HUDEP-2 (cell line): ENCODE measurements around the gene PLVAP.

Source experiments
- DNase-seq, 76 experiments: peaks; one replicate each; lab custom pipeline; 2025; ENCODE audit not compliant: unreplicated experiment in 76 of 76; lab: John Stamatoyannopoulos, UW

Gene PLVAP, protein sequence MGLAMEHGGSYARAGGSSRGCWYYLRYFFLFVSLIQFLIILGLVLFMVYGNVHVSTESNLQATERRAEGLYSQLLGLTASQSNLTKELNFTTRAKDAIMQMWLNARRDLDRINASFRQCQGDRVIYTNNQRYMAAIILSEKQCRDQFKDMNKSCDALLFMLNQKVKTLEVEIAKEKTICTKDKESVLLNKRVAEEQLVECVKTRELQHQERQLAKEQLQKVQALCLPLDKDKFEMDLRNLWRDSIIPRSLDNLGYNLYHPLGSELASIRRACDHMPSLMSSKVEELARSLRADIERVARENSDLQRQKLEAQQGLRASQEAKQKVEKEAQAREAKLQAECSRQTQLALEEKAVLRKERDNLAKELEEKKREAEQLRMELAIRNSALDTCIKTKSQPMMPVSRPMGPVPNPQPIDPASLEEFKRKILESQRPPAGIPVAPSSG

DNA sequence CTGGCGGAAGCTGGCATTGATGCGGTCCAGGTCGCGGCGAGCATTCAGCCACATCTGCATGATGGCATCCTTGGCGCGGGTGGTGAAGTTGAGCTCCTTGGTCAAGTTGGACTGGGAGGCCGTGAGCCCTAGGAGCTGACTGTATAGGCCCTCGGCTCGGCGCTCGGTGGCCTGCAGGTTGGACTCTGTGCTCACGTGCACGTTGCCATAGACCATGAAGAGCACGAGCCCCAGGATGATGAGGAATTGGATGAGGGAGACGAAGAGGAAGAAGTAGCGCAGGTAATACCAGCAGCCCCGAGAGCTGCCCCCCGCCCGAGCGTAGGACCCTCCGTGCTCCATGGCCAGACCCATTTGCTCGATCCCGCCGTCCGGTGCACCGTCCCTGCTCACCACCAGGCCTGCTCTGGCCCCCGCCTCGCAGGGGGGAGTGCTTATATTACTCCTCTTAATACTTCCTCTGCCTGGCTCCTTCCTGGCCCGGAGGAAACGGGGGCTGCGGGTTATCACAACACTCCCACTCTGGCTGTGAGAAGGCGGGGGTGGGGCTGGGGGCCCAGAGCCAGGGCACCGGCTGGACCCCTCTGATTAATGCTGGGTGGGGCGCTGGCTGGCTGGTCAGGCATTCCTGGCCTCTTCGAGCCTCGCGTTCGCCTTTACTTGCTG is at the start of gene PLVAP:
Gene PLVAP, minus strand, starts transcription at position 408 of the 666 bp plus-strand sequence. Its CDS starts 54 bp downstream, at position 354.
- DNase-seq, result peak in 70 of 76 experiments; percentile 31 to 92 (median 80)

DNA sequence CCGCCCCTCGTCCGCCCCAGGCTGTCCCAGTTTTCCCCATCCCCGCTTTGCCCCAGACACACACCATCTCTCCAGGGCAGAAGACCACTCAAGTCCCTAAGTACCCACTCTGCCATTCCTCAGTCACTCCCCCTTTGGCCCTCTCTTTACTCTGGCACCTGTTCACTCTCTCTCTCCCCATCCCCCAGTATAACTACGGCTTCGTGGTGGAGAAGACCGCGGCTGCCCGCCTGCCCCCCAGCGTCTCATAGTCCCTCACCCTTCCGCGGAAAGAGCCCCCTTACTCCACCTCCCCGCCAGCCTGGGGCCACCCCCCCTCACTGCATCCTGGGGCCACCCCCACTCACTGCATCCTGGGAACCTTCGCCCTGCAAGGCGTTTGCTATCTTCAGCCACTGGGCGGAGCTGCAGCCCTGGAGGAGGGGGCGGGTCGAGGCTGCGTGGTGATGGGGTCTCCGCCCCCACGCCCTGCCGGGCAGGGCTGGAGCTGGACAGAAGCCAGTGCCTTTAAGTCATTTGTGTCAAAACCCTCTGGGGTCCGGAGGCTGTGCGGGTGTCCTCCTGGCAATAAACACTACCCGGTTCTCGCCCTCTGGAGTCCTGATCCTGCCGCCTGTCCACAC is 47.7 kb upstream of the PLVAP start:
- DNase-seq, result peak in 49 of 76 experiments; percentile 6 to 78 (median 52)

DNA sequence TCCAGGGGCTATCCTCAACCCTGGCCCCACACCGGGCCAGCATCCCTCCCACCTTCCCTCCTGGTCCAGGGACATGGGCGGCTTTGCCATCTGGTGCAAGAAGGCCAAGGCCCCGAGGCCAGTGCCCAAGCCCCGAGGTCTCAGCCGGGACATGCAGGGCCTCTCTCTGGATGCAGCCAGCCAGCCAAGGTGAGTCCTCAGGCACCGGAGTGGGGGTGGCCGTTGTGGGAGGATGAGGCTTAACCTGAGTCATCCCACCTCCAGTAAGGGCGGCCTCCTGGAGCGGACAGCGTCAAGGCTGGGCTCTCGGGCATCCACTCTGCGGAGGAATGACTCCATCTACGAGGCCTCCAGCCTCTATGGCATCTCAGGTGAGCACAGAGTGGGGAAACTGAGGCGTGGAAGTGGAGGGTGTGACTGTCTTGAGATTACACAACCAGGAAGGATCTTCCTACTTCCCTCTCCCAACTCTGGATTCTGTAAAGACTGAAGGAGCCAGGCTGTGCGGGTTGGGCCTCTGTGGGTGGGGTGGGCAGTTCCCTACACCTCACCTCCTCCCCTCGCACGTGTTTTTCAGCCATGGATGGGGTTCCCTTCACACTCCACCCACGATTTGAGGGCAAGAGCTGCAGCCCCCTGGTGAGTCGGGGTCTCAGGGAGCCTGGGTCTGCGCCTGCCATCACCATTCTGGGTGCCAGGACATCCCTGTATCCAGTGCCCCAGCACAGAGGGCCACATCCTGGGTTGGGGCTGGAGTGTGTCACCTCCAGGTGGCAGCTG is 46.5 kb upstream of the PLVAP start:
- DNase-seq, result no peak

DNA sequence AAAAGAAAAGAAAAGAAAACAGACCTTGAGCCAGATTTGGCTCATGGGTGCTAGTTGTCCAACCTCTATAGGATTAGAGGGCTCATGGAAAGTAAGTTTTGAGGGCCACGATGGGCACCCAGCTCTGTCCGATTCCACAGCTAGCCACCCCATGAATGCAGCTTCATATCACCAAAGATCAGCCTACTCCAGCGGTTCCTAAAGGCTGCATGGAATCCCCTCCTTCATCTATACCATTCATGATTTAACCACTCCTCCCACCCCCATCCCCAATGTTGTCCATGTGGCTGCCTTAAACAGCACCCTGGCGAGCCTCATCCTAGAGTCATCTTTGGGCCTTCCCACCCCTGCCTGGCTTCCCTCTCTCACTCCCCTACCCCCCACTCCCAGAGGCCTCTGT is 44.8 kb upstream of the PLVAP start:
- no peak for DNase-seq

DNA sequence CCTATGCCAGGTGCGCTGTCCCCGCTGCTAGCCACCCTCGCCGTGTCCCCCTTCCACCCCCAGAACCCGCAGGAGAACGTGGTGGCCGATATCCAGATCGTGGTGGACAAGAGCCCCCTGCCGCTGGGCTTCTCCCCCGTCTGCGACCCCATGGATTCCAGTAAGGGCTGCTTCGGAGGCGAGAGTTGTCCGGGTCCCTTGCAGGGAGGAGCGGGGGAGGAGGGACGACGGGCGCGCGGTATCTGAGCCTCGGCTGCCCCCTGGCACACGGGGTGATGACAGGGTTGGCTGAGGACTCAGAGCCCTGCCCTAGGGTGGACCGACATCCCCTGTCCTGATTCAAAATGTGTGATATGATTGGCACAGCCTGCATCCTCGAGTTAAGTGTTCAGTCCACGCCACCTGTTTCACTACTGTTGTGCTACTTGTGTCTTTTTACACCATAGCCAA is 43.4 kb upstream of the PLVAP start:
- peak in 65 of 76 experiments; percentile 18 to 76 (median 55) for DNase-seq

DNA sequence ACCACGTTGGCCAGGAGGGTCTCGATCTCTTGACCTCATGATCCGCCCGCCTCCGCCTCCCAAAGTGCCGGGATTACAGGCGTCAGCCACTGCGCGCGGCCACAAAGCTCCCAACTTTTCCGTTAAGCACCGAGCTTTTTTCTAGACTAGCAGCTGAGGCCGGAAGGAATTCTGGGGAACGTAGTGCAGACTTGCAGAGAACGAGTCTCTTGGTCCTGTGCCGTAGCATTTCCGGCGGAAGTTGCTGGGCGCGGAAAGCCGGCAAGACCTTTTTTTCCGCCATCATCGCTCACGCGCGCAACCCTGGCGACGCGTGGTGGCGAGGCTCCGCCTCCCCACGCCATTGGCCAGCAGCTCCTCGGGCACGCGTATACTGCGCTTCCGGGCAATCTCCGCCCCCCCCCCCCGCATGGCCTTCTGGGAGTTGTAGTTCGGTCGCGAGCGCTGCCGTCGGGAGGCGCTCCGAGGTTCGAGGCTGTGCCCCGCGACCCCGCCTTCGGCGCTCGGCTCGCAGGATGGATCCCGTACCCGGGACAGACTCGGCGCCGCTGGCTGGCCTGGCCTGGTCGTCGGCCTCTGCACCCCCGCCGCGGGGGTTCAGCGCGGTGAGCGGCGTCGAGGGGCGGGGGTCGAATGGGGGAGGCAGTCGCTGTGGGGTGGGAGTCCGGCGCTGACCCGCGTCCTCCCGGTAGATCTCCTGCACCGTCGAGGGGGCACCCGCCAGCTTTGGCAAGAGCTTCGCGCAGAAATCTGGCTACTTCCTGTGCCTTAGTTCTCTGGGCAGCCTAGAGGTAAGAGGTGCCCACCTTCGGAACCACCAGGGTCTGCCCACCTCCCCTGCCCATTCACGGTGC is 42.7 kb upstream of the PLVAP start, which contains the start of gene MVB12A:
Gene MVB12A, plus strand, starts transcription at position 427 of the 854 bp plus-strand sequence. Its CDS starts 89 bp downstream, at position 516.
- DNase-seq, result peak in 75 of 76 experiments; percentile 56 to 100 (median 99)

DNA sequence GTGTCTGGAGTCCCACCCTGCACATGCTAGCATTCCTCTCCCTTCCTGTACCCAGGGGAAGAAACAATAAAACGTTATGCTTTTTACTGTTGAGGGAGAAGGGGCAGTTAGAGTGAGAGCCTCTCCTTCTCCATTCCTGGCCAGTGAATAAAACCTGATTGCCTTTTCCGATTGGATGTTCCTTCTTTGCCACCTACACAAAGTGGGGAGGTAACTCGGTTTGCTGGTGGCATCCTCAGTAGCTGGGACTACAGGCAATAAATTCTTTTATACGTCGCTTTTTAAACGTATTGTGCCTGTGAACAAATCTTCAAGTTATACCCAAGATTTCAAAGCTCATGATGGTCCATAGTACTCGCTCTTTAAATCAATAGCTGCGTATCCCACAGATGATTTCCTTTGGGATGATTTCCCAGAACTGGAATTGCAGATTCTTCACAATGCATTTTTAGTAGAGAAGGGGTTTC is 42.0 kb upstream of the PLVAP start:
- DNase-seq, result peak in 7 of 76 experiments; percentile 26 to 53 (median 31)

DNA sequence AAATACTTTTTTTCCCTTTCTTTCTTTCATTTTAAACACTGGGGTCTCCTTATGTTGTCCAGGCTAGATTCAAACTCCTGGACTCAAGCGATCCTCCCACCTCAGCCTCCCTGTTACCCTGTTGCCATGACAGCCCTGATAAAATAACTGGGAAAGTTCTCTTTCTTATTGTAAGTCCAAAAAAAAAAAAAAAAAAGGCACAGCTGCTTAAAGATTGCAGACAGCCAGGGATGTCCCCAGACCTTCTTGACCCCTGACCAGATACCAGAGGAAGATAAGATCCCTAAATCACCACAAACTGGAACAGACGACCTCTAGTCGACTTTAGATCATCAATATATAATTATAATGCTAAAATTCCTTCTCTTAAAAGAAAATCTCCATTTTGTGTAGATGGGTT is 41.6 kb upstream of the PLVAP start:
- DNase-seq, result no peak

DNA sequence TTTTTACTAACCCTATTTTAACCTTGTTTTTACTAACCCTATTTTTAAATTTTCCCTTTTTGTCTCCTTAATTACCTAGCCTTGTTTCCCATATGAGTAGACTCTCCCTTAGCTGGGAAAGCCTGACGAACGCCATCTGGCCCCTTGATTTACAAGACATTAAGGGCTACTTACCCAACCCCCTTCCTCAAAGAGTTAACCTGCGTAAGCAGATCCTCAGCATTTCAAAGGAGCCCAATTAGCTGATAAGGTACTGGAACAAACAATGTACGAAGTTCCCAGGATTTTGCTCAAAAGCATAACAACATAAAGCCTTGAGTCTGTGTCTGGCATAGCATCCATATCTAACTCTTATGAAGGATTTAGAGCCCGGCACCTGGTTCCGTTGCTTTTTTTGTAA is 38.0 kb upstream of the PLVAP start:
- no peak for DNase-seq

DNA sequence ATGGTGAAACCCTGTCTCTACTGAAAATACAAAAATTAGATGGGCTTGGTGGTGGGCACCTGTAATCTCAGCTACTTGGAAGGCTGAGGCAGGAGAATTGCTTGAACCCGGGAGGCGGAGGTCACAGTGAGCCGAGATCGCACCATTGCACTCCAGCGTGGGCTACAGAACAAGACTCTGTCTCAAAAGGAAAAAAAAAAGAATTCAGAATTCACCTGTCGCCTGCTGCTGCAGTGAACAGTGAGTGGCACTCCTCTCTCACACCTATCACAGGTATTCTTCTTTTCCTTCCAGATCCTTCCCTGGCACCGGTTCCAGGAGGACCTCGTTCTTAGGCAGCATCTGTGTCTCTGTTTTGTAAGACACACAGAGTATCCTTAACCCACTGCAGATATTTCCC is 37.0 kb upstream of the PLVAP start:
- no peak for DNase-seq

DNA sequence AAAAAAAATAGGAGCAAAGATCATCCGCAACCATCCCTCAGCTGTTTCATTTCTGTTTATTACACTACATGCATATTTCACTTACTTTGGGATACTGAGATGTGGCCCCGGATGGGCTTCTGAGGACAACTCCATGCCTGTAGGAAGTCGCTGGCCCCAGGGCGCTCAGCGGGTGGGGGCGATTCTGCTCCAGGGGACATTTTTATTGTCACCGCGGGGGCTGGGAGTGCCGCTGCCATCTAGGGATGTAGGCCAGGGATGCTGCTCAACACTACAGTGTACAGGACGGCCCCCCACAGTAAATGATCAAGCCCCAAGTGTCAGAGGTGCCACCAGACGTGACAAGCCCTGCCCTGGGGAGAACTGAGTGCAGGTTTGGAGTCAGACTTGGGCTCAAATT is 34.7 kb upstream of the PLVAP start:
- no peak for DNase-seq

DNA sequence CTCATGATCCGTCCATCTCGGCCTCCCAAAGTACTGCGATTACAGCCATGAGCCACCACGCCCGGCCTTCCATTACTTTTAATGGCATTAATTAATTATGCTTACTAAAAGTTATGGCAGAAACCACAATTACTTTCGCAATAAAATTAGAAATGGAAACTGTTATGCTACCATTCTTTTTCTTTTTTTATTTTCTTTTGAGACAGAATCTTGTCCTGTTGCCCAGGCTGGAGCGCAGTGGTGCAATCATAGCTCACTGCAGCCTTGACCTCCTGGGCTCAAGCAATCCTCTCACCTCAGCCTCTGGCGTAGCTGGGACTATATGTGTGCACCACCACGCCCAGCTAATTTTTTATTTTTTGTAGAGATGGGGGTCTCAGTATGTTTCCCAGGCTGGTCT is 32.8 kb upstream of the PLVAP start:
- DNase-seq, result no peak

DNA sequence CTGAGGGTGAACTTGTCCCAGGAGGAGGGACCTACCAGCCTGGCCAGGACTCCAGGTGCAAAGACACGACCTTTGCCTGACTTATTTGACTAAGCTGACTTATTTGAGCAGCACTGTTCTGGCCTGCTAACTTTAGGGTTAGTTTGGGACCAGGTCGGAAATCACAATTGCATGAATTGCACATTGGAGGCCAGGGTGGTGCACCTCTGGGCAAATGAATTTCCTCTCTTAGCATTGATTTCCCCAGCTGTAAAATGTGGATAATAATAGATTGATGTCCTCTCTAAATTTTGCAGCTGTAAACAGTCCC is 29.7 kb upstream of the PLVAP start:
- peak in 2 of 76 experiments; percentile 43 to 45 for DNase-seq

DNA sequence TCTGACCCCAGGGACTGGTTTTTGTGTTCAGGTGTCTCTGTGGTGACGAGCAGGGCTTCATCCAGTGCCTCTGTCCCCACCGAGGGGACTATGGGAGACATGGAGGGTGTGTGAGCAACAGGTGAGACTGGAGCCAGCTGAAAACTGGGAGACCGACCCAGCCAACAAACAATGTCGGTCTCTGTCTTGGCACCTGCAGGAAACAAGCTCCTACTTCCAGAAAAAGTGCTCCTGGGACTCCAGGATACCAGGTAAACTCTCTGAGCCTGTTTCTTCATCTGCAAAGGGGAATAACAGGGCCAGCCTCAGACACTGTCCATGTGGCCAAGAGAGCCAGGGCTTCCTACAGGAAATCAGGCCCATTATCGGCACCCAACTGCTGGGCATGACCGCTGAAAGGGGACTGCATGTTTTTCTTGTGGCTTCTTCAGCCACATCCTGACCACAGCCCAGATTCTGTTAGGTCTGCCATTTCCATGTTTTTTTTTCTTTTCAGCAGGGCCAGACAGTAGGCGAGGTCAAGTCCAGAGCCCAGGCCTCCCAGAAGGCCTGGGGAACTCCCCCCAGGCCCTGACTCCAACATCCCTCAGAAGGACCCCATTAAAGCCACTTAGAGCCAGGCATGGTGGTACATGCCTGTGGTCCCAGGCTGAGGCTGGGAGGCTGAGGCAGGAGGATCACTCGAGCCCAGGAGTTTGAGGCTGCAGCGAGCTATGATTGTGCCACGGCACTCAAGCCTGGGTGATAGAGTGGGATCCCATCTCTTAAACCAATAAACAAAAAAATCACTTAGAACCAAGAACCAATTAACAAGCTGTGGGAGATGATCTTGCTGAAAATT is 29.1 kb upstream of the PLVAP start:
- DNase-seq, result peak in 18 of 76 experiments; percentile 5 to 85 (median 32)

DNA sequence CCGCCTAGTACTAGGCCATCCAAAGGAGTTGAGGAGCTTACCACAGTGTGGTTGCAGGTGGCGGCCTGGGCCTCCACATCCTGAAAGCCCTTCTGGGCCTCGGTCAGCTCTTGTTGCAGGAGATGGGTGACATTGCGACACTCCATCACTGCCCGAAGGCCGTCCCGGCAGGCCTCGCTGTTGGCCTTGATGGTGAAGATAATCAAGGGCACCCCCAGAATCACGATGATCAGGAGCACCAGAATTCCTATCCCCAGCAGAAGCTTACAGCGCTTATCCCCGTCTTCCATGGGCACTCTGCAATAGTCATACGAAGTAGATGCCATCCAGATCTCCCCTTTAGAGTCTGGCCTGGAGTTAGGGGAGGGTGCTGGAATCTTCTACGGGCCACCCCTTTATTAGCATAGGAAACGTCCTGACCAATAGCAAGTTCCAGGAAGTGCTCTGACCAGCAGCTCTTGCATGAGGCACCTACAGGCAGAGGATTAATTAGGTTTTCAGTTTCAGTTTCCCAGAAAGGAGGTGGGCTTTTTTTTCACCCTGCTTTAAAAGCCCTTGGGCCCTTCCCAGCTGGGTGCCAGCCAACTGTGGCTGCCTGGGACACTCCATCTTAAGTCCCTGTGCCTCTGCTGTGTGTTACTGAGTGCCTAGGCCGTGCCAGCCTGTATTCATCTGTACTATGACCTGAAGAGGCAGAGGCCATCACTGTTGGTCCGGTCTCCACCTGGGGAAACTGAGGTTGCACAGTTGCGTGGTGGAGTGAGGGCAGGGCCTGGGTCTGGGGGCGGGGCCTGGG is 28.3 kb upstream of the PLVAP start, which contains the start of gene BST2:
Gene BST2, minus strand, starts transcription at position 381 of the 796 bp plus-strand sequence. Its CDS starts 55 bp downstream, at position 326.
- DNase-seq, result peak in 73 of 76 experiments; percentile 57 to 94 (median 79)

DNA sequence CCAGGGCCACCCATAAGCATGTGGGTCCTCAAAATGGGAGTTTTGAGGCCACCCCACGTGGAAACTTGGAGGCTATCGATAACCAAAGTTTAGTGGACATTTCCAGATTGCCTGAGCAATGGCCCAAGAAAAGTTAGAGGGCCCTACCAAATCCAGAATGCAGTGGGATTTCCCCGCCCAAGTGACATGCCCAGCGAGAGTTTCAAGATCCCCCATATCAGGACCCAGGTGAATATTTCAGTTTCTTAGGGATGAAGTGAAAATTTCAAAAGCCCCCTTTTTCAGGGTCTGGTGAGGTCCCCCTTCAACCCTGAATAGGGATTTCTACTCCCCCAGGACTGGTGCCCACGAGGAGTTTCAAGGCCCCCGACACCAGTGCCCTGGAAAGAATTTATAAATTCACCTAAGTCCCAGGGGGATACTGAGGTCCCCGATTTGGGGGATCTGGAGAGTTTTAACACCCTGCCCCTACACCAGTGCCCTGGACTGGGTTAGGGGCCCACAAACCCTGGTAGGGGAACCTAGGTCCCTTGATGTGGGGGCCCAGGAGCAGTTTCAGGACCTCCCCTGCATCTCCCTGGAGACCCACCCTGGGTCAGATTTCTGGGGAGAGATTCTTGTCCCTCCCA is 27.6 kb upstream of the PLVAP start:
- peak in 2 of 76 experiments; percentile 12 to 26 for DNase-seq

DNA sequence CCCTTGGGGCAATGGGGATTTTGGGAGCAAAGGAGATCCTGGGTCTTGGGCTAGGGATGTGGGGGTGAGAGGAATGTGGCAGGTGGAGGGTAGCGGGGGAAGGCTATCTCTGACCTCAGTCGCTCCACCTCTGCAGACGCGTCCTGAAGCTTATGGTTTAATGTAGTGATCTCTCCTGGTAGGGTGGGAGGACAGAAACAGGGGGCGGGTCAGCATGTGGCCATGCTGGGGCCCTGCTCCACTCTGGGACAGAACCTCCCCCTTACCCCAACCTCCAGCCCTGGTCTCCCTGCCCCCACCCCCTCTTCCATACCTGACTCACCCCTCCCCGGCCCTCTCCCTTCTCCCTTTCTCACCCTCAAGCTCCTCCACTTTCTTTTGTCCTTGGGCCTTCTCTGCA is 26.9 kb upstream of the PLVAP start:
- DNase-seq, result peak in 12 of 76 experiments; percentile 14 to 35 (median 24)
